GM10266 (cell line): ENCODE data around the gene KMT2C.

Source experiments
- DNase-seq: peaks from one replicate; pipeline ENCODE4 v3.0.0; 2012; ENCODE audit errors: extremely low spot score
- TF ChIP-seq, protein P1 (sequence below): IDR thresholded peaks from 2 replicates; pipeline ENCODE4 v1.5.1; 2012; ENCODE audit warnings: mild to moderate bottlenecking, low read depth; ENCODE audit not compliant: control insufficient read depth, insufficient read depth; ENCODE audit errors: missing control alignments

The KMT2C gene

GRCh38 chr7:152097330-152097729 lies 338.5 kb downstream of the KMT2C start:
- TF ChIP-seq, protein P1, sequence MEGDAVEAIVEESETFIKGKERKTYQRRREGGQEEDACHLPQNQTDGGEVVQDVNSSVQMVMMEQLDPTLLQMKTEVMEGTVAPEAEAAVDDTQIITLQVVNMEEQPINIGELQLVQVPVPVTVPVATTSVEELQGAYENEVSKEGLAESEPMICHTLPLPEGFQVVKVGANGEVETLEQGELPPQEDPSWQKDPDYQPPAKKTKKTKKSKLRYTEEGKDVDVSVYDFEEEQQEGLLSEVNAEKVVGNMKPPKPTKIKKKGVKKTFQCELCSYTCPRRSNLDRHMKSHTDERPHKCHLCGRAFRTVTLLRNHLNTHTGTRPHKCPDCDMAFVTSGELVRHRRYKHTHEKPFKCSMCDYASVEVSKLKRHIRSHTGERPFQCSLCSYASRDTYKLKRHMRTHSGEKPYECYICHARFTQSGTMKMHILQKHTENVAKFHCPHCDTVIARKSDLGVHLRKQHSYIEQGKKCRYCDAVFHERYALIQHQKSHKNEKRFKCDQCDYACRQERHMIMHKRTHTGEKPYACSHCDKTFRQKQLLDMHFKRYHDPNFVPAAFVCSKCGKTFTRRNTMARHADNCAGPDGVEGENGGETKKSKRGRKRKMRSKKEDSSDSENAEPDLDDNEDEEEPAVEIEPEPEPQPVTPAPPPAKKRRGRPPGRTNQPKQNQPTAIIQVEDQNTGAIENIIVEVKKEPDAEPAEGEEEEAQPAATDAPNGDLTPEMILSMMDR: no peak
- DNase-seq: no peak

GRCh38 chr7:152095771-152096170 lies 340.0 kb downstream of the KMT2C start:
- TF ChIP-seq, protein P1: no peak

GRCh38 chr7:152093717-152094116 lies 342.1 kb downstream of the KMT2C start:
- TF ChIP-seq, protein P1: no peak
- no peak for DNase-seq

More at GRCh38 chr7:152095771-152096170, 340.0 kb downstream of the KMT2C start:
- no peak for DNase-seq

GRCh38 chr7:152090747-152091146 lies 345.1 kb downstream of the KMT2C start:
- no peak for DNase-seq
- TF ChIP-seq, protein P1: no peak

DNA sequence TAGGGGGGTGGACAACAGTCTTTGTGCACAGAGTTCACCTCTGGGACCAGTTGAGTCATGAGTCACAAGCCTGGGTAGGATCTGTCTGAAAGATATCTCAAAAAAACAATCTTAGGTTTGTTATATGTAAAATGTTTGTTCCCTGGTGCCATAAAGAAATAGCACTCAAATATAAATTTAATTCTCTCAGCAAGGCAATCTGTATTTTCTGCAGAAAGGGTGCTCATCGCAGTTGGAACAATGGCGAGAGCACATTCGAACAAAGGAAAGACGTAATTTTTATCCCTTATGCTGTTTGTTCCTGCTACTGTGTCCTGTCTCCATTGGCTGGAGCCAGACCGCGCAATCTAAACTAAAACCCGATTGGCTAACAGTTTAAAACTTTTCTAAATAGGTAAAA lies 346.6 kb downstream of the KMT2C start:
- TF ChIP-seq, protein P1: no peak
- DNase-seq: no peak

- DNase-seq: no peak
- TF ChIP-seq, protein P1: no peak
Measured at GRCh38 chr7:152086513-152086912, 349.3 kb downstream of the KMT2C start.

DNA sequence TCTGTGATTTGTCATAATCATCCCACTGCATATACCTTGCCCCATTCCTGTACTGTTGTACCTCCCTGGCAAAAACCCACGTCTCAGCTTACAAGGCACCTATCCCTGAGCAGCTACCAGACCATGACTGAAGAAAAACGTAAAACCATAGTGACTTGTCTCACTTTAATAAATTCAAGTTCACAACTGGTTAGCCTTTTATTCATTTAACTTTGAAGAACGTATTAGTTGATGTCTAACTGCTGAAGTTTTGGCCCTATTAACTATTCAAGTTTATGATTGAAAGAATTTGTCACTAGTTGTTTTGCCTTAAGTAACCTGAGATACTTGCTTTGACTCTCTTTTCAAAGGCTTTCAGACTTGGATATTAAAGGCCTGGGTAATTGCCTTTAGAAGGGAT lies 350.7 kb downstream of the KMT2C start:
- TF ChIP-seq, protein P1: no peak
- no peak for DNase-seq
